RKO (cell line): ENCODE data around the gene PLXDC2.
"Not testable (repeated sequence)": the region's sequence is repeated elsewhere in the genome, so short reads cannot be mapped to it uniquely, and the experiment has no call there.

Experiments used
- DNase-seq: peaks from one replicate; pipeline ENCODE4 v3.0.0-alpha.2; 2016; ENCODE audit warnings: low spot score

The PLXDC2 gene

GRCh38 chr10:20115894-20116293 lies 299.7 kb downstream of the PLXDC2 start:
- no peak for DNase-seq

- no peak for DNase-seq
Observed at GRCh38 chr10:20117471-20117870, 301.2 kb downstream of the PLXDC2 start.

DNA sequence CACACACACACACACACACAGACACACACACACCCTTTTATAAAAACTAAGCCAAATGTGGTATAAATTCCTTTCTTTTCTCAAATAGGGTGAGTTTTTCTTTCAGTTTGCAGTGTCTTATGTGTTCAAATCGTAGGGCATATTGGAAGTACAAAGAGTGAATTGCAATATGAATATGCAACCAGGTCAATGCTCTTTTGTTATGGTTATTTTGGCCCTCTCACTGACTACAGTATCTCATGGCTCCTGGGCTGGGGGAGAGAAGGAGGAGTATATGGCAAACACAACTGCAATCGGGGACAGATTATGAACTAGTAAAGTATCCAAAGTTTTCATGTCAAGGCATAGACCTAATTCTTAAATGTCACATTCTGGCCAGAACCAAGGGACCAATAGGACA lies 301.9 kb downstream of the PLXDC2 start:
- no peak for DNase-seq

DNA sequence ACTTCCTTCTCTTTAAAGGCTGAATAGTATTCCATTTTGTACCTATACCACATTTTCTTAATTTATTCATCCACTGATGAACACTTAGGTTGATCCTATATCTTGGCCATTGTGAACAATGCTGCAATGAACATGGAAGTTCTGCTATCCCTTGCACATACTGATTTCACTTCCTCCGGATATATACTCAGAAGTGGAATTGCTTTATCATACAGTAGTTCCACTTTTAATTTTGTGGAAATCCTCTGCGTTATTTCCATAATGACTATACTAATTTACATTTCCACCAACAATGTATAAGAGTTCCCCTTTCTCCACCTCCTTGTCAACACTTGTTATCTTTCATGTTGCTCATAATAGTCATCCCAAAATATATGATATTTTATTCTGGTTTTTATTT lies 312.6 kb downstream of the PLXDC2 start:
- no peak for DNase-seq

DNA sequence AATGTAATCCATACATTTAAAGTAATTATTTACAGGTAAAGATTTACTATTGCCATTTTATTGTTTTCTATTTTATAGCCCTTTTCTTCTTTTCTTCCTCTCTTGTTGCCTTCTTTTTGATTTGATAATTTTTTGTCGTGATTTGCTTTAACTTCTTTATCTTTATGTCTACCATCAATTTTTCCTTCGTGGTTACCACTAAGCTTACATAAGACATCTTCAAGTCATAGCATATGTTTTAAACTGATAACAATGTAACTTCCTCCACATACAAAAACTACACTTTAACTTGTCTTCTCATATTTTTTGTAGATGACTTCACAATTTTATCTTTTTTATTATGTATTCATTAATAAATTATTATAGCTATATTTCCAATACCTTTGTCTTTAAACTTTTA lies 316.6 kb downstream of the PLXDC2 start:
- no peak for DNase-seq

GRCh38 chr10:20133669-20134189 lies 317.5 kb downstream of the PLXDC2 start:
- no peak for DNase-seq

GRCh38 chr10:20142311-20142710 lies 326.1 kb downstream of the PLXDC2 start:
- DNase-seq, result no peak

DNA sequence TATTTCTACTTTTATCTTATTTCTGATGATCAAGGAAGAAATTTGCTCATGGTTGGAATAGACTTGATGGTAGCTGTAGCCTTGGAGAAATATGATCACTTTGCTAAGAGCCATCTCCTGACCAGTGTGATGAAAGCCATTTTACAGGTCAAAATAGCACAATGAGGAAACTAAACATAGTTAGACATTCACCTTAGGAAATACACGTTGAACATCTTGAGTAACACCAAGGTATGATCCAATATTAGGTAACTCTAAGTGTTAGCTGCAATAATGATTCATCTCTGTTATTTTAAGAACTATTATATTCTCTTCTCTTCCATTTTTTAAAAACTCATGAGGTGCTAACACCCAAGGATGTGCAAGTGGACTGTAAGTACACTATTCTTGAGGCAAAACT lies 328.0 kb downstream of the PLXDC2 start:
- no peak for DNase-seq

DNA sequence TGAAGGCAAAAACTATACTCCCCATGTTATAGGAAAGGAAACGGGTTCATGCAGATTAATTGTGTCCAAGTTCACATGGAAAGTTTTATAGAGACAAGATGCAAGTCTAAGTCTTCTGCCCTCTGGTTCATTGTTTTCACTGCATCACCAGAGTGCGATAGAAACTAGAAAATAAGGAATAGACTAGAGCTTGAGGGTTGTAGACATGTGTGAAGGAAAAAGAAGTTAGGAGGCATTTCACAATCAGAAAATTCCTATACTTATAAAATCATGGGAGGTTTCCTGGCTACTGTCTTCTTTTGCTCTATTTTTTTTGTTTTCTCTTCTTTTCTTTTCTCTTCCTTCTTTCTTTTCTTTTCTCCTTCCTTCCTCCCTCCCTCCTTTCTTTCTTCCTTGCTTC lies 329.8 kb downstream of the PLXDC2 start:
- no peak for DNase-seq

DNA sequence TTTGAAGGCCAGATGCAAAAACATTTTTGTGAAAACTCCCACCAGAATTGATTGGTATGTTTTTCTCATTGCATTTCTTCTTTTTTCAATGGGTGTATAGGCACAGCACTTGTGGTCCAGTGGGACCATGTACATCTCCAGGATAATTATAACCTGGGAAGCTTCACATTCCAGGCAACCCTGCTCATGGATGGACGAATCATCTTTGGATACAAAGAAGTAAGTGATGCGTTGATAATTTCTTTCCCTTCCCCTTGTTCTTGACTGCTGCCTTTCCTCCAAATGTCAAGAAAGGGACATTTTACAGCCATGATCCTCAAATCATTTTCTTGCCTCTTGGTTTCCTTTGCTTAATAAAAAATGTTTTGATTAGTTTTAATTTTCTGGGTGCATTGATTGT lies 331.5 kb downstream of the PLXDC2 start:
- DNase-seq, result no peak

GRCh38 chr10:20156511-20156910 lies 340.3 kb downstream of the PLXDC2 start:
- DNase-seq, result no peak

DNA sequence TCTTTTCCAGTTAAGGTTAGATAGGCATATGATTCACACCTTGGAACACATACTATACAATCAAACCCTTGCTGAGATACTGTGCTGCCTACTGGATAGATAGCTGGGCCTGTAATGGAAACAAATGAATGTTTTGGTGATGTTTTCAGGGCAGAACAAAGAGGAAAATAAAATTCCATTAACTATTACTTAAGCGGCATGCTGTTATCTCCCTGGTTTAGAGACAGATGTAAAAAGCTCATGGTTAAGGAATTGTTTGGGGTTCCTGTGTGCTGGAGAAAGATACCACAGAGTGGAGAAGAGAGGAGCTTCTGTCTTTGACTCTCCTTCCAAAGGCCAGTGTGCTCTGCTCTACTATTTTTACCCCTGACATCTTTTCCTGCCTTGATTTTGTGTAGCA lies 341.1 kb downstream of the PLXDC2 start:
- no peak for DNase-seq

- DNase-seq, result no peak
Observed at GRCh38 chr10:20158086-20158485, 341.9 kb downstream of the PLXDC2 start.

DNA sequence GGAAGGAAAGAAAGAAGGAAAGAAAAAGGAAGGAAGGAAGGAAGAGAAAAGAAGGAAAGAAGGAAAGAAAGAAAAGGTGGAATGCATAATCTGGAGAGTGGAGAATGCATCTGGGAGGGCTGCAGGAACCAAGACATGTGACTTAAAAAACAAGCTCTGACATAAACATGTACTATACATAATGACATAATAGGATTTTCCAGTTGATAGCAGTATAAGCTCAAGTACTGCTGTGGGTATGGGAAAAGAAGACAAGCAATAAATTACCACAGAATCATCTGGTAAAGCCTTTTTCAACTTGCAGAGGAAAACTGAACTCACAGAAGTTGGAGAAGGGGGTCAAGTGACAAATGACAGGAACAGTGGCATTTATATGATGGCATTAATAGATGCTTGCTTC lies 345.9 kb downstream of the PLXDC2 start:
- DNase-seq, result no peak

GRCh38 chr10:20166096-20166675 lies 350.0 kb downstream of the PLXDC2 start:
- DNase-seq, result no peak

DNA sequence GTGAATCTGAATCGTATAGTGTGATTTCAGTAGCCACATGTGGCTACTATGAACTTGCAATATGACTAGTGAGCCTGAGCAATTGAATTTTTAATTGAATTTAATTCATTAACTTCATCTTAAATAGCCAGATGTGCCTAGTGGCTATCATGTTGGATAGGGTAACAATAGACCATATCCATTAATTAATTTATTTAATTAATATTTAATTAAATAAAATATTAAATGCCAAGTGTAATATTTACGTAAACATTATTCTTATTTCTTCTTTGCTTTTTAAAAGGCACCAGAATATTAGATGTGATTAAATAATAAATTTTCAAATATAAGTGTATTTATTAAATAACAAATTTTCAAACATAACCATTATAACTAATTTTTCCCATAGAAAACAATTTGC lies 354.4 kb downstream of the PLXDC2 start:
- no peak for DNase-seq

DNA sequence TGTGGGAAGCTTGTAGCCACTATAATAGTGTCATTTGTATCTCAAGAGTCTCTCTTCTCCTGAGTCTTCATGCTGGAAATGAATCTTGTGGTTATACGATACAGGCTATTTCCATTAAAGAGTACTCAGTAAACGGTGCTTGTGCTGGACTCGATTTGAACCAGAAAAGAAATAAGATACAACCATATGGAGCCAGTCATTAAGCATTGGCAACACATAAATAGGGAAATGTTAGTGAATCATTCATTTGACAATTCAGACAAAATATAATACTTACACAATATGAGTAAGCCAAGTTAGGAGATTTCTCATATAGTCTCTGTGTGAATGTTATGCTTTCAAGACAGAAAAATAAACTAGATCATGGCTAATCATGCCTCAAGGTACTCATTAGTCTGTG lies 356.8 kb downstream of the PLXDC2 start:
- no peak for DNase-seq

- no peak for DNase-seq
Observed at GRCh38 chr10:20175719-20176118, 359.5 kb downstream of the PLXDC2 start.

GRCh38 chr10:20180766-20181165 lies 364.5 kb downstream of the PLXDC2 start:
- no peak for DNase-seq

DNA sequence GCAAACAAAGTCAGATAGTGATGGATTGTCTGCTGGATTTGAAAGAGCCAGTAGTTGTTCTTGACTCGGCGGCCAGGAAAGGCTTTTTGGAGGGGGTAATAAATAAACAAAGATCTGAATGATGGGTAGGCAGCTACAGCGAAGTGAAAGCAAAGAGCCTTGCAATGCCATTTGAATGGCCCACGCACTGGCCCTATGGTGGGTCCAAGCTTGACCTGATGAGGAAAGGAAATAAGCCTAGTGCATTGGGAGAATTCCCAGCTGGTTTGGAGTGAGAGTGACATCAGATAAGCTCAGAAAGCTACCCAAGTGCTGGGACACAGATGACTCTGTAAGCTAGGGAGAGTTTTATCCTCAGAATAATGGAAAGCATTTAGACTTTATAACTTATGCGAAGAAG lies 365.2 kb downstream of the PLXDC2 start:
- DNase-seq, result no peak

DNA sequence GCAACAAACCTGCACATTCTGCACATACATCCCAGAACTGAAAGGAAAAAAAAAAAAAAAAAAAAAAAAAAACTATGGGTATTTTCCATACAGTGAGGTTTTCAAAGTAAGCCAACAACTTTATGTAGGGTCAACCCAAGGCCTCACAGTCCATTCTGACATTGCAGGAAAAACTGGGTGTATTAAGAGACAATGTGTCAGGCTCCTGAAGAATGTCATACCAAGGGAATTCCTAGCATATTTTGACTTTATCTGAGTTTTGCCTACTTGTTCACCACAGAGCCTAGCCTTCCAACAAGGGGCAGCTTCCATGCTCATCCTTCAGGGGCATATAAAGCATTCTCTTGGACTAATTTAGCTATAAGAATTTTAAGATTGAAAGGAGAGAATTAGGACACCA lies 368.9 kb downstream of the PLXDC2 start:
- DNase-seq, result no peak

DNA sequence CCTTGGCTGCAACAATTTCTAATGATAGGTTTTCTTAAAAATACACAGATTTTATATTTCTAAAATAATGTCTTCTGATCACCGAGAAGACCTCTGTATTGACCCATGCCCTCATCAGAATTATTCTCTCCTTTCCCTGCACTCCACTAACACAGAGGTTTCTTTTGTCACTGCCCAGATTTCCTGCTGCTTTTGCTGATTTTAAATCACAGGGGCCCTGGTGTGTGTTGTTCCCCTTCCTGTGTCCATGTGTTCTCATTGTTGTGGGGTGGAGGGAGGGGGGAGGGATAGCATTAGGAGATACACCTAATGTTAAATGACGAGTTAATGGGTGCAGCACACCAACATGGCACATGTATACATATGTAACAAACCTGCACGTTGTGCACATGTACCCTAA lies 375.2 kb downstream of the PLXDC2 start:
- not testable (repeated sequence) for DNase-seq

DNA sequence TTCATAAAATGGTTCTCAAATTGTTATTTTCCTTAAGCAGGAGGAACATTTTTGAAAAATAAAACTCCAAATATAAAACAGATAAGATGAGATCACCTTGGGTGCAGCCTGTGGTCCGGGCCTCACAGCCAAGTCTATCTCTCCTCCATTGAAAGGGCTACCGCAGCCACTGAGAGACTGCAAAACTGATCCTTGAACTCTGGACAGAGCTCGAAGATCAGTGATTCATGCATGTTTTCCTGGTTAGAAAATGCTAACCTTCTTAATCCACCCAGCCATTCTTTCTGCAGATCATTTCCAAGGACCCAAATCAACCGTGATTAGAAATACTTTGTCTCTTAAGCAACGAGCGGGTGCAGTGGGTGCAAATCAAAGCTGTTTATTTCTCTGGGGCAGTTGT lies 378.8 kb downstream of the PLXDC2 start:
- DNase-seq, result no peak

DNA sequence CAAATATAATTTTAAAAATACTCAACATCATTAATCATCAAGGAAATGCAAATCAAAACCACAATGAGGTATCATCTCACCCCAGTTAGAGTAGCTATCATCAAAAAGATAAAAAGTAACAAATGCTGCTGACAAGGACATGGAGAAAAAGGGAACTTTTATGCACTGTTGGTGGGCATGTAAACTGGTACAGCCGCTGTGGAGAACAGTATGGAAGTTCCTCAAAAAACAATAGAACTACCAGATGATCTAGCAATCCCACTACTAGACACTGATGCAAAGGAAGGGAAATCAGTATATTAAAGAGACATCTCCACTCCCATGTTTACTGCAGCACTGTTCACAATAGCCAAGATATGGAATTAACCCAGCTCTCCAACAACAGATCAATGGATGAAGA lies 384.5 kb downstream of the PLXDC2 start:
- no peak for DNase-seq

GRCh38 chr10:20202337-20202736 lies 386.1 kb downstream of the PLXDC2 start:
- no peak for DNase-seq
